Lower leg skin (tissue), 3 donors: ENCODE measurements around the gene CEP290.

Experiments
- POLR2A ChIP-seq, 2 donors: fragments of 450-650 bp; IDR thresholded peaks; one replicate each; pipeline ENCODE4 v1.6.1; 2016 to 2017; ENCODE audit warnings: antibody characterized with exemption in 2 of 2, mild to moderate bottlenecking in 1 of 2, moderate library complexity in 1 of 2
- TF ChIP-seq, protein P1 (sequence below), 3 donors: fragments of 450-650 bp; IDR thresholded peaks; one replicate each; pipeline ENCODE4 v1.5.1; 2016; ENCODE audit warnings: antibody characterized with exemption in 3 of 3, mild to moderate bottlenecking in 3 of 3, moderate library complexity in 2 of 3

DNA sequence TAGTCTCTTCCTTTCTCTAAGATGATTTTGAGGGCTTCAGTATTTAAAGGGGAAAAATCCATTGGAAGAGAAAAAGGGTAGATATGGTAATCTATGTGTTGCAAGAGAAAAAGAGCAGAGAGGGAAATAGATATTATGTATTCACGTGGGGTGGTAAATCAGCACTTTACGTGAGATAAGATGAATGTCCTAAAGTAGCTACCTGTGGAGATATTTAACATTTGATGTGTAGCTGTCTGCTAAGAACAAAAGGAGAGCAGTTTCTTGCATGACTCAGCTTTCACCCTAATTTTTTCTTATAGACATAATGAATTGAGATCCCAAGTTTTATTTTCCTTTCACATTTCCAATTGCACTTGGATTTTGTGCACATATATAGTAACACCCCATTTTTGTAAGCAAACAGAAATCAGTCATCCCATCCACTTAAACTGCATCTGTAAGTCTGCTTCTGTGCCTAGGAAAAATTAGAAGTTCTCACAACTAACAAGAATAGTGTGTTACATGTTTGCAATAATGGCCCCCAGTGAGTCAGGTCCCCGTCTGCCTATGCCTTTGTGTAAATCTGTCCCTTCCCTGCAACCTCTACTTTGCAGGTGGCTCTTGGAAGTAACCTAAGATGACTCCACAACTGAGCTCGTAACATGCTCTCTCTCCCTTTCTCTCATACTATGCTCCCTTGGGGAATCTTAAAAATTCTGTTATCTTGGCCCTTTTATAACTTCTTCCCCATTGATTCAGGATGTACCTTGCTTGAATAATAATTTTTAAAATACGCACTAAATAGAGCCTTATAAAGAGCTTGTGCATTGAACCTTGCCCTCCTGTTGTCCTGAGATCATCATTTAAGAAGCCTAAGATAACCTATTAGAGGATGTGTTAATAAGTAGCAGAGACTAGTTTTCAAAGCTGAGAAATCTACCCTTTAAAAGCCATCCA, 3.9 kb upstream of the CEP290 start:
- TF ChIP-seq POLR2A (IDR thresholded peaks at IDR 0.05), result no peak
- TF ChIP-seq, protein P1, sequence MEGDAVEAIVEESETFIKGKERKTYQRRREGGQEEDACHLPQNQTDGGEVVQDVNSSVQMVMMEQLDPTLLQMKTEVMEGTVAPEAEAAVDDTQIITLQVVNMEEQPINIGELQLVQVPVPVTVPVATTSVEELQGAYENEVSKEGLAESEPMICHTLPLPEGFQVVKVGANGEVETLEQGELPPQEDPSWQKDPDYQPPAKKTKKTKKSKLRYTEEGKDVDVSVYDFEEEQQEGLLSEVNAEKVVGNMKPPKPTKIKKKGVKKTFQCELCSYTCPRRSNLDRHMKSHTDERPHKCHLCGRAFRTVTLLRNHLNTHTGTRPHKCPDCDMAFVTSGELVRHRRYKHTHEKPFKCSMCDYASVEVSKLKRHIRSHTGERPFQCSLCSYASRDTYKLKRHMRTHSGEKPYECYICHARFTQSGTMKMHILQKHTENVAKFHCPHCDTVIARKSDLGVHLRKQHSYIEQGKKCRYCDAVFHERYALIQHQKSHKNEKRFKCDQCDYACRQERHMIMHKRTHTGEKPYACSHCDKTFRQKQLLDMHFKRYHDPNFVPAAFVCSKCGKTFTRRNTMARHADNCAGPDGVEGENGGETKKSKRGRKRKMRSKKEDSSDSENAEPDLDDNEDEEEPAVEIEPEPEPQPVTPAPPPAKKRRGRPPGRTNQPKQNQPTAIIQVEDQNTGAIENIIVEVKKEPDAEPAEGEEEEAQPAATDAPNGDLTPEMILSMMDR (IDR thresholded peaks at IDR 0.05), result no peak
